GM23248 (cell line): ENCODE measurements around the gene CAMTA1.

Experiments used
- EZH2 ChIP-seq: fragments of 200-600 bp; sonication (generic); IDR thresholded peaks from 2 replicates; pipeline ENCODE4 v1.6.1; 2018; ENCODE audit warnings: antibody characterized with exemption, mild to moderate bottlenecking; ENCODE audit not compliant: insufficient read depth, poor library complexity, severe bottlenecking
- EZH2phosphoT487 ChIP-seq: fragments of 200-600 bp; sonication (generic); IDR thresholded peaks from 2 replicates; pipeline ENCODE4 v1.6.1; 2018; ENCODE audit warnings: antibody characterized with exemption, moderate library complexity, mild to moderate bottlenecking, low read depth; ENCODE audit not compliant: insufficient read depth

DNA sequence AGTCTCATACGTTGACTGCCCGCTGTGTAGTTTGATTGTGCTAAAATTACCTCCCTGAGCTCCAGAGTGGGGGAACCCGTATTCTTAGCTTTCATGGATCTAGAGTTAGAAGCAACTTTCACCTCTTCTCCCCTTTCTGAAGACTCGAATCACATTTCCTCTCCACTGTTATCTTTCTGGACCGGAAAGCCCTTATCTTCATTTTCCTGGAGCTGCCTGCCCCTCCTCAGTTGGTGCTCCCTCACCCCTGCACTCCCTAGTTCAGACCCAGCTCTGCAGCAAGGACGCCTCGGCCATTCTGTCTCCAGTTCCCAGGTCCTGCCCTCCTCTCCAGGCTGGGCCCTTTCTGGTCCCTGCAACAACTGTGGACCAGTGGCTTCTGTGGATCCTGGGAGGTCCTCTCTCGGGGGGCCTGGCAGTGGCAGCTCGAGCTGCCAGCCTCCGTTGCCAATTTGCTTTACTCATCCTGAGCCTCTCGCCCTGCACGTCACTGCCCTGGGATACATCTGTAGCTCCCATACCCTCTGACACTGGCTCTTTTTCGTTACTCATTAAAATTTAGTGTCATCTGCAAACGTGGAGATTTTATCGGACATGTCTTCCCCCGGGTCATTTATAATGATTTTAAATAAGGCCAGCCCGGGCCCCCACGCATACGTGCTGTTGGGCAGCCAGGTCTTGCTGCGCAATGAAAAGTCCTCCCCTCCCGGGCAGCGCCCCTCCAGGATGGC lies 844.4 kb downstream of the CAMTA1 start:
- TF ChIP-seq EZH2 (no peak), EZH2phosphoT487 (no peak)
